HG02981 (cell line): Measurements from ENCODE around the gene FHIT.
A peak's percentile ranks its signal among the peaks of the same experiment; 100 is the strongest.
"Not testable (repeated sequence)": the region's sequence is repeated elsewhere in the genome, so short reads cannot be mapped to it uniquely, and the experiment has no call there.

ENCODE experiments used
- ATAC-seq: cut with Tn5 transposase; IDR thresholded peaks from one replicate; pipeline ENCODE4 v1.9.1; 2021; ENCODE audit warnings: mild to moderate bottlenecking, moderate library complexity; ENCODE audit not compliant: unreplicated experiment

Gene FHIT

GRCh38 chr3:61227799-61228198 lies 23.5 kb downstream of the FHIT start:
- ATAC-seq, result no peak

DNA sequence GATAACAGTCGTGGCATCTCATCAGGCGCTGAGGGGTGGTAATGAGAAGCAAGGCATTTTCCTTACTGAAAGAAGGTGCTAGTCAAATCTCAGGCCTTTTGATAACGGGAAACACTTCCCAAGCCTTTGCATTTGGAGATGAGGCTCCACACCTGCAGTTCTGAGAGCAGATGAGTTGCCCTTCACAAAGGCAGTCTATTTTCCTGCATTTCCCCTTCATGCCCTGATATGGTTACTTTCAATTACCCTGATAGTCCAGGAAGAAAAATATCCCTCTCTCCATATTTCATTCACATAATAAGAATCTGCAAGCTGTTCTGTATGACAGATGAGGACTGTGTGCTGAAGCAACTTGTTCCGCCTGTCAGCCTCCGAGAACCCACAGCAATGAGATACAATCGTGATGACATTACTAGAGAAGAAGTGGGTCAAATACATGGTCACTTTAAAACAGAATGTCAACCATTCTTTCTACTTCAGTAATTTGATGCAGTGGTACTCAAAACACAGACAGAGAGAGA lies 25.0 kb downstream of the FHIT start:
- no peak for ATAC-seq

- no peak for ATAC-seq
Measured at GRCh38 chr3:61224823-61225222, 26.4 kb downstream of the FHIT start.

DNA sequence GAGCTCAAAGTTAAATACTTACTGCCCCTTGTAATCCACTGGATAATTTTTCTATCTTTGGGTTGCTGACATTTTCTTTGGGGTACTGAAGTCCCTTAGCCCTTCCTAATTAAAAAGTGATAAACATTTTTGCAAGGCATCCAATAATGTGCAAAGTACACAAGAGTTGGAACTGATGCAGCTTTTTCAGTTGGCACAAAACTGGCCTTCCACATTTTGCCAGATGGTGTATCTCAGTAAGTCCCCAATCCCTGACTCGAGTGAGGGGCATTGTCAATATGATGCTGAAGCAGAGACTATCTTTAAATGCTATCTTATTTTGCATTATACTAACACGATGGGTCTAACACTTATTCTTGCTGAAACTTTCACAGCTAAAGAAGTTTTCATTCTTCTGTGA lies 27.8 kb downstream of the FHIT start:
- ATAC-seq, result no peak

DNA sequence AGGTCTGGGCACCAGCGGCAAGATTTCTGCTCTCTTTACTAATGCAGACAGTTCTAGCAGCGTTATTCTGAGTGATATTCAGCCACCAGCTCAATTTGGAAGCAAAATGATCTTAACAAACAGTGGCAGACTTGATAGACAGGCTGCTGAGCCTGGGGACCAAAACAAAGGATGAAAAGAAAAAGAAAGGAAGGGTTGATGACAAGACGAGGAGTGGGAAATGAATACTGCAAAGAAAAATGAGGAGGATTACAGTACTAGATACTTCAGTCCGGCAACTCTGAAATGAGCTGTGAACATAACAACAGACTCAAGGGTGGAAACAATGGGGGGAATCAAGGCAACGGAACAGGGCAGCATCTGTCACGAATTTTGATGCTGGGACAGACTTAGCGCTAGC lies 28.8 kb downstream of the FHIT start:
- ATAC-seq, result no peak

DNA sequence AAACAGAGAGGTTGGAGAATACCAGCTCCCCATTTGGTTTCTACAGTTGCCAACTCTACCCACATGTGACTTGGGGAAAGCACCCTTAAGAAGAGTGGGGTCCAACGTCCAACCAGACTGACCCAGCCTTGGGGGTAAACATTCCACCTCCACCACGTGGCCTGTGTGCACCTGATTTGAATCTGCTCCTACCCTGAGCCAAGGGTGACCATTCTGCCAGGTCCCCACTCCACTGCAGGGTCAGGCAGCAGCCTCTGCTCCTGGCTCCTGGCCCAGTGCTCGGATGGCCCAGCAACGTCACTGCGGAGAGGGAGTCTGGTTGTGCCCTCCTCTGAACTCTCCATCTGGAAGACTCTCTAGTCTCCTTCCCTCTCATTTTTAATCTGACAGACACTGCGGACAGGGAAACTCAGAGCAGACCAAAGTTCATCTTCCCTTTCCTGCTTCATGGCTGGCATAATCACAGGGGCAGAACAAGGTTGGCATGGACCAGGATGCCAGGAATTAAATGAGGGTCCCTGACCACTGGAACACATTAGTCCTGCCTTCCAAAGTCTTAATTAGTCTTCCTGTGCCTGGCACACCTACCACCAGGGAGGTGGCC lies 29.4 kb downstream of the FHIT start:
- no peak for ATAC-seq

GRCh38 chr3:61218504-61218903 lies 32.7 kb downstream of the FHIT start:
- ATAC-seq, result no peak

DNA sequence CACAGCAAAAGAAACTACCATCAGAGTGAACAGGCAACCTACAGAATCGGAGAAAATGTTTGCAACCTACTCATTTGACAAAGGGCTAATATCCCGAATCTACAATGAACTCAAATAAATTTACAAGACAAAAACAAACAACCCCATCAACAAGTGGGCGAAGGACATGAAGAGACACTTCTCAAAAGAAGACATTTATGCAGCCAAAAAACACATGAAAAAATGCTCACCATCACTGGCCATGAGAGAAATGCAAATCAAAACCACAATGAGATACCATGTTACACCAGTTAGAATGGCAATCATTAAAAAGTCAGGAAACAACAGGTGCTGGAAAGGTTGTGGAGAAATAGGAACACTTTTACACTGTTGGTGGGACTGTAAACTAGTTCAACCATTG lies 35.1 kb downstream of the FHIT start:
- ATAC-seq, result not testable (repeated sequence)

DNA sequence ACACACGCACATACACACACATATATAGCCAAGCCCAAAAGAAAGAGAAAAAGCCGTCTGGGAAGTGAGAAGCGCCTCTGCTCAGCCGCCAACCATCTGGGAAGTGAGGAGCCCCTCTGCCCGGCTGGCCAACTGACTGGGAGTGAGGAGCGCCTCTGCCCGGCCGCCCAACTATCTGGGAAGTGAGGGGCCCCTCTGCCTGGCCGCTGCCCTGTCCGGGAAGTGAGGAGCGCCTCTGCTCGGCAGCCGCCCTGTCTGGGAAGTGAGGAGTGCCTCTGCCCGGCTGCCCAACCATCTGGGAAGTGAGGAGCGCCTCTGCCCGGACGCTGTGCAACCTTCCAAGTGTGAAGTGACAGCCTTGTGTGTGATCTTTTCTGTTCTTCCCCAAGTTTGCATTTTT lies 49.2 kb downstream of the FHIT start:
- no peak for ATAC-seq

DNA sequence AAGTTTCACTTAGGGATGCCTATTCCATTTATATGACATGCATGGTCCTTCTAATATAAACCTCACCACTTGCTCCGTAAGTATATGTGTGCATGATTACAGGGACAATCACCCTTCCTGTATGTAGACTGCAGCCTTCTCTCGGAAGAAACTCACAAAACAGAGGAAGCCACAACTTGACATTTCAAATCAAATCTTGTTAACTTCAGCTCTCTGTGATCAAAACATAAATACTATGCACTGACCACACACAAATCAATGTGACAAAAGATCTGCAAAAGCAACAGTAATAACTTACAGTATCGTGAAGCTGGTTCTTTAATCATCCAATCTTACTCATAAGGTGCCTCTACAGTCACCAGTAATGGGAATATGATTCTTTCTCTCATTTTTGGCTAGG lies 50.2 kb downstream of the FHIT start:
- no peak for ATAC-seq

DNA sequence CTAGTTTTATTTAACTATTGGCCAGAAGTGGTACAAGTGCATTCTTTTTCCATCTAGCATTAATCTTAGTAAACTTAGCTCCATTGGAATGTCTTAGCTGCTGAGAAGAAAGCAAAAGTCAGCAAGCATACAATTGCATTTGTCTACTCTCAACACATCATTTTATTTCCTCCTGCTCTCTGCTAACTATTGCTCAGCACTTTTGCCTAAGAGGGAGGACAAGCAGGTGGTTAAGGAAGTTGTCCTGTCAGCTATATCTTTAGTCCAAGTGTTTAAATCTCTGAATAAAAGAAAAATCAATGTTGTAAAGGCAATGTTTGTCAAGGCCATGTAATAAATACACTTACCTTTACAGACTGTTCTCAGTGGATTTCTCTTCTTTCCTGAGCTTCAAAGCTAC lies 51.0 kb downstream of the FHIT start:
- no peak for ATAC-seq

DNA sequence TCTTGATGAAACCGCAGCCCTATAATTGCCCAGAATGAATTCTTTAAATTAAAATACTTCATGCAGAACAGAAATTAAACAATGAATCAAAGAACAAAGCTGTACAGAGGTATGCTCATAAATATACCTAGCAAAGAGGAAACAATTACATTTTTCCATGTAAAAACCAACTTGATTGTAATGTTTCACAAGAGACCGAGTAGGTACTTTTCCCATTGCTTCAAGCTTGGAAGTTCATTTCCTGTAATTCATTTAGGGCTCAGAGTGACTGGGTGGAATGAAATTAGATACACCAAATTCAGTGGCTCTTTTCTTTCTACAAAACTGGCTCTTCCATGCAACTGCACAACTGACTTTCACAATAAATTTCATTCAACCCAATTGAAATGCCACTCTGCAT lies 51.4 kb downstream of the FHIT start:
- ATAC-seq, result no peak

DNA sequence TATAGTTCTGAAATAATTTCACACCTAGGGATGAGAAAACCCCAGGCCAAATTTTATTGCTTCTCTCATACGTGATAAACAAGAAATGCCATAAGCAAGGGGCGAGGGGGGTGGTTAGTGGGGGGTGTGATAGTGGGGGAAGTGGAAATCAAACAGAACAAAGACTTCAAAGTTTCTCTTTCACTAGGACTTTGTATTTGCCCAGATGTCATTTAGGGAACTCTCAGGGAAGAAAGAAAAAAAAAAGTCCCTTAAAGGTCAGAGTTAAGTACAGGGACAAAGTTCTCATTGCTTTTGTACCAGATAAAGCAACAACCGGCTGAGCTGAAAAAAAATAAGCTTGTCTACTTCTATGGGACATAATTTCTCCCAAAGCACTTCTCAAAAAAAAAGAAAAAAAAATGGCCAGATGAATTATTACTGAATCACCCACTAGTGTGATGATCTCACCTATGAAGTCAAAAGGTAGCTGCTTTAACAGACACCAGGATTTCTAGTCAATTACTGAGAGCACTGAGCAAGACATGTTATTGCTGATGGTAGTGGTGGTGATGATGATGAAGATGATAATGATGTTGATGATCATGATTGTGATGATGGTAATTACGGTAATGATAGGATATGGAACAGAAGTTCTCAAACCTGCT lies 56.2 kb downstream of the FHIT start:
- no peak for ATAC-seq

DNA sequence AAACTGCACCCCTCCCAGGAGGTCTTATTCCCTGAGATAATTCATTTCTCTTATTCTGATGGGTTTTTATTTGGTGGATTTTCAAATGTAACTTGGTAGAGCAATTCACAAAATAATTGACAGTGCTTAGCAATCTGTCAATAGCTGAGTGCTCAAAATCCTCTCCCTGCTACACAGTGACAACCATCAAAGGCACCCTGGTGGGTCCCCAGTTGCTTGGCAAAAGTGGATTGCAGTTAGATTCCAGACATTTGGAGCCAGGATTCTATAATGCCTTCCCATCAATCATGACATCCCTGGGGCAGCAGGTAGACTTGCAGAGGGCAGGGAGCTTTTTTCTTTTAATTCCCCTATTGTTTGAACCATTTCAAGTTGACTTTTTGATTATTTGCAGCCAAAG lies 59.0 kb downstream of the FHIT start:
- ATAC-seq, result no peak

- ATAC-seq, result not testable (repeated sequence)
Measured at GRCh38 chr3:61190205-61190604, 61.0 kb downstream of the FHIT start.

GRCh38 chr3:61186030-61186429 lies 65.2 kb downstream of the FHIT start:
- no peak for ATAC-seq

DNA sequence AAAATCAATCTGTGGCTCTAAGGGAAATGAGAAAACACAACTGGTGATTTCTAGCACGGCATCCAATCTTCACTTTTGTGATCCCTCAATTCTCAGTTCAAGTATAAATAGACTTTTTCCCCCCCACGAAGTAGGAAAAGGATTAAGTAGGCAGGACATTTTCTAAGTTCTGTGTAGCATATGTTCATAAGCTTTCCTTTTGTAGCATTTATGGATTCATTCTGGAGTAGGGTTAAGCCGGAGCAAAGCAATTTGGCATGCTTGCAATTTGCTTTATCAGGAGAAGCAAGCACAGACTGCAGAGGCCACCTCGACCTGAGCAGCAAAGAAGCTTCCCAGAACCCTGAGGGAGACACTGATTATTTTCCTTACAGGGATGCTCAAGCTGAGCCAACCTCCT lies 66.3 kb downstream of the FHIT start:
- ATAC-seq, result no peak

- peak; percentile 45 for ATAC-seq
Measured at GRCh38 chr3:61182662-61183061, 68.6 kb downstream of the FHIT start.

DNA sequence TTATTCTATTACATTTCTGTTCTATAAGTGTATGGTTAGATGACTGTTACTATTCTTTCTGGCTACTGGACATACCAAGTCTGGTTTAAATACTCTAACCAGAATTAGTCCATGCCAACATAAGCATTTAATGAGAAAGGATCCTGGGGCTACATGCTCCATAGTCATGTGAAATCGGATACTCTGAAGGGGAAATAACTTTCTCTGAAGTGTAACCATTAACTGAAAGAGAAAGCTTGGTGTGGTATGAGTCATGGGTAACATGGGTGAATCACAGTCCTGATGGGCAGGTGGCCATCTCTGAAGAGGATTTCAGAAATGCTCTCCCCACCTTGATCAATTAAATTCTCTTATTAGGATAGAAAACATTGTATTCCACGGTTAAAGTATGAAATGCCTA lies 69.4 kb downstream of the FHIT start:
- peak; percentile 98 for ATAC-seq

GRCh38 chr3:61180206-61180605 lies 71.0 kb downstream of the FHIT start:
- no peak for ATAC-seq

GRCh38 chr3:61178167-61178566 lies 73.1 kb downstream of the FHIT start:
- no peak for ATAC-seq

GRCh38 chr3:61177450-61177849 lies 73.8 kb downstream of the FHIT start:
- no peak for ATAC-seq

GRCh38 chr3:61173676-61174075 lies 77.6 kb downstream of the FHIT start:
- no peak for ATAC-seq
